ENCODE measurements around the gene CHRM3.

Gene CHRM3

GRCh38 chr1:239413916-239414315 is 27.5 kb downstream of the CHRM3 start:
- DNase-seq = no peak

GRCh38 chr1:239417221-239417620 is 30.9 kb downstream of the CHRM3 start:
- DNase-seq = no peak

DNA sequence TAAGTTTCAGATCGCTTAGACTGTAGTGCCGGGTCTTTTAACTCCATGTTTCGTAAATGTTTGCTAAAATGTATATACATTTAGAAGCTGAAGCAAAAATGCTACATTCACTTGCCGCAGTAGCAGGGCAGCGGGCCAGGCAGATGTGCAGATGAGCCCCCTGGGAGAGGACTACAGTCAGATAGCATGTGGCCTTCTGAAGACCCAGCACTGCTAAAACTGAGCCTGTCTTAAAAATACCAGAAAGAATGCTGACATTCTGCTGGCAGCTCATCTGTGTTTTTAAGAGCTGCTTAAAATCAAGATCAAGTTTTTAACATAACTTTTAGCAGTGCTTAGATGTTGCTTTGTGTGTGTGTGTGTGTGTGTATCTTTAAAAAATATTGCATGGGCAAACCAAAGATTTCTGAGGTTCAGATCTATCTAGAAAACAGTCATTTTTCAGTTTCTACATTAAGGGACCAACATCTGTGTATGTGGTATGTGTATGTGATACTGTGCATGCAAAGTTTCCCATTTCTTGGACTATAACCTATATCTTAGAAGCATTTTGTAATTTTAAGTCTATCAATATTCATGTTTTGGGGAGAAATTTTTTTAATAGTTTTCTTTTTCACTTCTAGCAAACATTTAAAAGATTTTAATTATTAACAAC is 31.7 kb downstream of the CHRM3 start:
- no peak for DNase-seq

GRCh38 chr1:239418681-239419080 is 32.3 kb downstream of the CHRM3 start:
- no peak for DNase-seq

- no peak for DNase-seq
Measured at GRCh38 chr1:239421811-239422210, 35.4 kb downstream of the CHRM3 start.

DNA sequence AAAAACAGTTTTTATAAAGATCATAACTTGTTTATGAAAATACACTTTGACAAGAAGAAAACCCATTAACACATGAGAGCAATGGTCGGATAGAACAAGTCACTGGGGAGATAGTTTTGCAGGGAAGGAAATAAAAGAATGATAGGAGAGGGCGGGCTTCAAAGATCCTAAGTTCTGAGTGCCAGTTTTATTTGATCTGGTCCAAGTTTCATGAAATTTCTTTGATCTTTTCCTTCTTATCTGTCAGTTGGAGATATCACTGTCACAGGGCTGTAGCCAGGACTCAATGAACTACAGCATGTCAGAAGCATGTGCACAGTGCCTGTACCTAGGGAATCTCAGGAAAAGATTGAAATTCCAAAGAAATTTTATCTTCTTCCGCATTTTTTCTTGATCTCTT is 36.5 kb downstream of the CHRM3 start:
- DNase-seq = no peak

DNA sequence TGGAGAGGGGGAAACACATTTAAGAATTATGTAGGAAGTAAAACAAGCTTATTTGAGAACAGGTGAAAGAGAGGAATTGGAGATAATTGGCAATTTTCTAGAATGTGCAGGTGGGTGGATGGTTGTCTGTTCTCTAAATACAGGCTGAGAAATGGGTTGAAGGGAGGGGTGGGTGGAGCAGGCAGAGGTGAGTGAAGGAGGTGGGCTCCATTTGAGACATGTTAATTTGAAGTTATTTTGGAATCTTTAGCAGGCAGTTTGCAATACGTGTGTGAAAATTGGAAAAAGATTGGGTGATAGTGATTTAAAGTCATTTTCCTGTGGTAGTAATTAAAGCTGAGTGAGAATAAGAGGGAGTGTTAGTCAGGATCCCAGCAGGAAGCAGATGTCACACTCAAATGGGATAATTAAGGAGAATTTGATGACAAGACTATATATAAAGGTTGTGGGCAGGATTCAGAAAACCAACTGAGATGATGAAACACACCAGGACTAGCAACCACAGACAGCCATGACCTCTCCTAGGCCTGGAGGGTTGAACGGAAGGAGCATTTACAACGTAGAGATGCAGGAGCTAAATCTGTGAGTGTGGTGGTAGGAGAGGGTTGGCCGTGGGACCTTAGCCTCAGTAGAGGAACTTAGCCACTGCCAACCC is 40.6 kb downstream of the CHRM3 start:
- peak; percentile 24 for DNase-seq

- DNase-seq = peak; percentile 19
Measured at GRCh38 chr1:239427712-239428111, 41.3 kb downstream of the CHRM3 start.

GRCh38 chr1:239428120-239428710 is 41.8 kb downstream of the CHRM3 start:
- peak; percentile 79 for DNase-seq

GRCh38 chr1:239429163-239429562 is 42.8 kb downstream of the CHRM3 start:
- no peak for DNase-seq

GRCh38 chr1:239432255-239432654 is 45.9 kb downstream of the CHRM3 start:
- DNase-seq = no peak

GRCh38 chr1:239434181-239434580 is 47.8 kb downstream of the CHRM3 start:
- no peak for DNase-seq
